Measurements from ENCODE around the gene RNU1-3. TPM values are rescaled to one million over a fixed set of nuclear protein-coding genes. Genes with fewer than 3 reads are reported as not detected.
"Not testable (repeated sequence)": the region's sequence is repeated elsewhere in the genome, so short reads cannot be mapped to it uniquely, and the experiment has no call there.

Gene RNU1-3
- total and polyA plus RNA-seq, 2 of the 8 experiments (the other 6 are each of a cell fraction or from before 2014, with no cell fraction given): 145 to 1,303 TPM

- H2AFZ ChIP-seq (ENCODE audit: low read length); H3K18ac ChIP-seq (ENCODE audit: extremely low read depth, low read length); H3K9me3 ChIP-seq (ENCODE audit: insufficient read depth in 2 of 2, low read depth in 1 of 2, low read length in 1 of 2); H2AK5ac ChIP-seq (ENCODE audit: low read depth, low read length); H2BK12ac ChIP-seq (ENCODE audit: low read depth, low read length); H3K56ac ChIP-seq (replicated peaks; ENCODE audit: insufficient read length, low read depth, low read length); H3K27ac ChIP-seq (ENCODE audit: low read depth, low read length); POLR2A ChIA-PET (ENCODE audit: partially characterized antibody); H2BK120ac ChIP-seq (replicated peaks; ENCODE audit: low read depth, low read length); H3K23ac ChIP-seq (ENCODE audit: insufficient read length); FAIRE-seq; H3K9ac ChIP-seq (replicated peaks in 1 of 4; ENCODE audit: extremely low read depth in 1 of 4, low read depth in 3 of 4, low read length in 3 of 4); H4K5ac ChIP-seq (ENCODE audit: insufficient read length, low read depth, low read length); H3K79me1 ChIP-seq (ENCODE audit: low read depth, low read length); H3K36me3 ChIP-seq (ENCODE audit: control insufficient read depth in 2 of 4, insufficient read depth in 4 of 4, low read length in 3 of 4); CTCF ChIA-PET (ENCODE audit: partially characterized antibody); H2BK20ac ChIP-seq (ENCODE audit: low read length); H3K79me2 ChIP-seq (ENCODE audit: control insufficient read depth in 1 of 2, insufficient read depth in 2 of 2, low read length in 2 of 2); H3K14ac ChIP-seq (ENCODE audit: insufficient read length); H4K20me1 ChIP-seq (replicated peaks in 1 of 2; ENCODE audit: control insufficient read depth in 1 of 2, insufficient read depth in 2 of 2, low read length in 2 of 2); H4K91ac ChIP-seq (replicated peaks; ENCODE audit: insufficient read length, low read length); H2BK15ac ChIP-seq (ENCODE audit: low read length); H3K4ac ChIP-seq (replicated peaks; ENCODE audit: insufficient read length, low read depth, low read length); H3K23me2 ChIP-seq (ENCODE audit: low read depth, low read length); H4K8ac ChIP-seq (ENCODE audit: extremely low read depth, insufficient read depth, low read length); H2BK5ac ChIP-seq (ENCODE audit: low read depth, low read length): not testable (repeated sequence)
- WGBS, 2 experiments (ENCODE audit: extremely low coverage in 1 of 2, insufficient coverage in 1 of 2, insufficient read length in 1 of 2, insufficient replicate concordance in 2 of 2, low coverage in 1 of 2, low lambda C conversion rate in 2 of 2, missing lambda C conversion rate in 1 of 2): 18% methylated on average over 47 of the region's 84 CpGs; no CpG with 5 or more reads in 1 of the 2 experiments
- peak in 1 of 2 experiments; percentile 89 for DNase-seq (ENCODE audit: low read depth in 1 of 2, low spot score in 2 of 2)
- Histone ChIP-seq H3K4me3 (ENCODE audit: extremely low read depth in 1 of 4, insufficient read depth in 2 of 4, low read depth in 3 of 4, low read length in 4 of 4) (peak overlapping the region; percentile 13 to 48 (median 24); a peak in 7 of 8 replicates), H3K27me3 (replicated peaks in 1 of 4; ENCODE audit: control insufficient read depth in 3 of 4, extremely low read depth in 1 of 4, insufficient read depth in 3 of 4, low read length in 3 of 4) (peaks cover 9 to 27% (median 22%) of the 10 kb centered on the region in 4 experiments; a peak in 6 of 7 replicates), H3K4me1 (replicated peaks in 1 of 4; ENCODE audit: control insufficient read depth in 3 of 4, insufficient read depth in 4 of 4, low read length in 3 of 4) (peaks cover 0 to 17% (median 12%) of the 10 kb centered on the region in 4 experiments; a peak in 6 of 7 replicates), H3K4me2 (ENCODE audit: insufficient read depth in 1 of 2, low read depth in 2 of 2, low read length in 2 of 2) (peak overlapping the region; percentile 48 to 73)
Measured at GRCh38 chr1:16647179-16648176, 19.3 kb downstream of the RNU1-3 start.

Data from H1 (cell line).